ENCODE results near the gene DNAJB6.

The DNAJB6 gene

DNA sequence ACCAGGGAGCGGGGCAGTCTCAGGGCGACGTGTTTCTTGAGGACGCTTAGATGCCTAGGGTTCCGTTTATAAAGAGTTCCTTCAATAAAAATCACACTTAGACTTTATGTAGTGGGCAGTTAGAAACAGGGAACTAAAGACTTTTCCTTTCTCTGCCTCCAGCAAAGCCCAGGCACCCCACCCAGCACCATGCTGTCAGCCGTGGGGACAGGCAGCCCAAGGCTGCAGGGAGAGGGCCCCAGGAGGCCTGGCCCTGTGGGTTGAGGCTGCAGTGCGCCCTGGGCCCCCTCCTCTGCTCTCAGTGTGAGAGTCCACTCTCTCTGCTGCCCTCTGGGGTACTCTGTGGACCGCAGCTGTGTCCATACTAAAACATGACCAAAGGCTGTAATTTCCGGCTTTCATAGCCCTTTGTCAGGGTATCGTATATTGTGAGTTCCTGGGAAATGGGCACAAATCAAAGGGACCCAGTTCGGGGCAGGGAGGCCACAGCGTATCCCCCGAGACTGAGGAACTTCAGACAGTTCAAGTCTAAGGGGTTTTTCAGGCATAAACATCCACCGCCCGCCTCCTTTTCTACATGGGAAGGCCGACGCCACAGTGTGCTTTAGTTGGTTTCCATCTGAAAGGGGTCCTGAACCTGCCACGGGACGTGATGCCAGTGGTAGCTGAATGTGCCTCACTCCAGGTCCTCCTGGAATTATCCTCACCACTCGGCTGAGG is 59.7 kb downstream of the DNAJB6 start:
- no peak for DNase-seq (ENCODE audit: low read depth, low spot score)

DNA sequence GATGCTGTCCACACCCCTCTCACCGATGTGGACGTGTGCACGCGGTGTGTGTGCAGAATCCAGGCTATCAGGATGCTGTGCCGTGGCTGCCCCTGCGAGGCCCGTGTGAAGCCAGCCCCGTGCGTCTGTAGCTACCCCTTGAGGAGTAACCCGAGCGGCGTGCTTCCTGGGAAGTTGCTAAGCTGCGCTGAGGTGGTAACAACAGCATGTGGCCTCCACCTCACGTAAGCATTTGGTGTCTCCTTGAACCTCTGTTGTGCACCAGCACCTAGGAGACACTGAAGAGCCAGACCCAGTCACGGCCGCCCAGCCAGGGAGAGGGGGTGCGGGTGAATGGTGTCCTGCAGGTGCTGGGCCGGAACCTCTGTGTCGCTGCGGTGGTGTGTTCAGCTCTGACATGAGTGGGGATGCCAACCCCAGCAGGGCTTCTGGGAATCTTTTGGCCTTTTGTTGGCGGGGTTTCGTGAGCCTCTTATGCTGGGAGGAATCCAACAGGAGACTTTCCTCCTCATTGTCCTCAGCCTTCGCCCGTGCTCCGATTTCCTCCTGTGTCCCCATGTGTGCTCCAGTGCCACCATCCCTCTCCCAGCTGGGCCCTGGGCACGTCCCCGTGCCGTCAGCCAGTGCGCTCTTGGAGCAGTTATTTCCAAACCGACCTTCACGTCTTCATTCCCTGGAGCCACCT is 60.4 kb downstream of the DNAJB6 start:
- no peak for DNase-seq (ENCODE audit: low read depth, low spot score)

DNA sequence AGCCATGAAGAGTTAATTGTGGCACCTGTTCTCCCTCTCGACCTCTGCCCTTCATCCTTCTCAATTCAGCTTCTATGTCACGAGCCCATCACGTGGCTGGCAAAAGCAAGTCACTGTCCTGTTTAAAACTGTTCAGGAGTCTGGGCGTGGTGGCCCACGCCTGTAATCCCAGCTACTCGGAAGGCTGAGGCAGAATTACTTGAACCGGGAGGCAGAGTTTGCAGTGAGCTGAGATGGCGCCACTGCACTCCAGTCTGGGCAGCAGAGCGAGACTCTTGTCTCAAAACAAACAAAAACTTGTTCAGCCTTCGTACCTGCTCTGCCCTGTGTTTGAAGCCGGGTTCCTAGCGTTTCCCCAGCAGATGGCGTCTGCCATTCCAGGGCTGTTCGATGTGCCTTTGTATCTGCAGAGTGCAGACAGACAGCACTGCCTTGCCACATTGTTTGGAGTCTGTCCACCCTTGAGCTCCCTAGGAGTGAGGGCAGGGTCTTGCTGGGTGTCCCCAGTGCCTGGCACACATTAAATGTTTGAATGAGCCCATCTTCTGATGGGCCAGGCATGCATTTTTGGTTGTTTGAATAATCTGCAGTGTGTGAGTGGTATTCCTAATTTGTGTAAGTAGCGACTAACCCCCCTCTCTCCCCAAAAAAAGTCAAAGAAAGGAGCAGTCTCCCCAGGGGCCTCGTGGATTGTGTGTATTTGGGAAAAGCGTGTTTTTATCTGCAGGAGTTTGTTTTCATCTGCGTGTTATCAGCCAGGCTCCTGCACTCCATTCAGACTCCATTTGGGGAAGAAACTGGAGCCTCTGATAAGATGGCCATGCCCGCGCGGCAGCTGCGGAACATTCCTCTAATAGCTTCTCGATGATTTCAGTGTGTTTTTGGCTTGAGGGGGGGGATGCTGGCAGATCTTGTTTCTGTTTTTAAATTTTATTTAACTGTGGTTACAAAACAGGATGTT is 61.2 kb downstream of the DNAJB6 start:
- no peak for DNase-seq (ENCODE audit: low read depth, low spot score)

DNA sequence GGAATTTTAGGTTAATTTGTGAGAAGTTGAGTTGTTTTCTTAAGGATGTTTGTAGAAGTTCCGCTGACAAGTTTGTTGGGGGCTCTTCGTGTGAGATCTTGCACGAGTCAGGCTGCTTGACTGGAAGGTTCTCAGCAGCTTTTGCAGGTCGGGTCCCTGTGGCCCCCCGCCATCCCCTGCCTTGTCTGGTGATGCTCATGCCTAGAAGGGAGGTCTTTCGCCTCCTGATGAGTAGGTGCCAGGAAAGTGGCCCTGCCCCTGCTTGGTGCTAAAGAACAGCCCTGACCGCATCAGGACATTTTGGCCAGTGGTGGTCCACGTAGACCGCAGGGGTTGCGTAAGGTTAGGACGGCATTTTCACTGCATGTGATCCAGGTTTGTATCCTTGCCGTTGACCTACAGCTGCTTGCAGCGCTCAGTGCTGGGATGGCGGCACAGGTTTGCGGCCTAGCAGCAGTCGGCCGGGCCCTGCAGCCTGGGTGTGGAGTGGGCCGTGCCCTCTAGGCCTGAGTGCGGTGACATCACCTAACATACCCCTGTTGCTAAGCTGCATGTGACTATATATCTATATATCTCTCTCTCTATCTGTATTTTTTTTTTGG is 62.4 kb downstream of the DNAJB6 start:
- no peak for DNase-seq (ENCODE audit: low read depth, low spot score)

DNA sequence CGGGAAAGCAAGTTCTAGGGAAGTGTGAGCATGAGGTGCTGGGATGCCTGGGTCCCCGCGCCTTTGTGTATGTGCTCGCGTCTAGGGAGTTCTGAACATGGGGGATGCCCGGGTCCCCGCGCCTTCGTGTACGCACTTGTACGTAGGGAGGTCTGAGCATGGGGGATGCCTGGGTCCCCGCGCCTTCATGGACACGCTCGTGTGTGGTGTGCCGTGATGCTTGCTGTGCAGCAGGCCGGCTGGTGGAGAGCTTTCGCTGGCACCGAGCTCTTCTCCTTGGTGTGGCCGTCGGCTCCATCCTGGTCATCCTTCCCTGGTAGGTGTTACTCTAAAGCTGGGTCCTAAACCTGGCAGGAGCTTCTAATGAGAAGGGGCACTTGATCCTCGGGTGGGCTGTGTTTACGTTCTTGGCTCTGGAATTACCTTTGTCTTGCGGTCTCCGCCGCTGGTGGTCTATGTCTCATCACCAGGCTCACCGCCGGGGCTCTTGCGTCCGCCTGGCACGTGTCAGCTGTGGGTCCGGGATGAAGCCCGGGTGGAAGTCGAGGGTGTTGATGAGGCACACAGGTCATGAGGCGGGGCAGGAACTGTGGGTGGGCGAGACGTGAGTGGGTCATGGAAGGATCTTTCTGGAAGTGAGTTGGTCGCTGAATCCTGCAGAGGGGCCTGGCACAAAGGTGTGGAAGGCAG is 63.5 kb downstream of the DNAJB6 start:
- DNase-seq (ENCODE audit: low read depth, low spot score): no peak

DNA sequence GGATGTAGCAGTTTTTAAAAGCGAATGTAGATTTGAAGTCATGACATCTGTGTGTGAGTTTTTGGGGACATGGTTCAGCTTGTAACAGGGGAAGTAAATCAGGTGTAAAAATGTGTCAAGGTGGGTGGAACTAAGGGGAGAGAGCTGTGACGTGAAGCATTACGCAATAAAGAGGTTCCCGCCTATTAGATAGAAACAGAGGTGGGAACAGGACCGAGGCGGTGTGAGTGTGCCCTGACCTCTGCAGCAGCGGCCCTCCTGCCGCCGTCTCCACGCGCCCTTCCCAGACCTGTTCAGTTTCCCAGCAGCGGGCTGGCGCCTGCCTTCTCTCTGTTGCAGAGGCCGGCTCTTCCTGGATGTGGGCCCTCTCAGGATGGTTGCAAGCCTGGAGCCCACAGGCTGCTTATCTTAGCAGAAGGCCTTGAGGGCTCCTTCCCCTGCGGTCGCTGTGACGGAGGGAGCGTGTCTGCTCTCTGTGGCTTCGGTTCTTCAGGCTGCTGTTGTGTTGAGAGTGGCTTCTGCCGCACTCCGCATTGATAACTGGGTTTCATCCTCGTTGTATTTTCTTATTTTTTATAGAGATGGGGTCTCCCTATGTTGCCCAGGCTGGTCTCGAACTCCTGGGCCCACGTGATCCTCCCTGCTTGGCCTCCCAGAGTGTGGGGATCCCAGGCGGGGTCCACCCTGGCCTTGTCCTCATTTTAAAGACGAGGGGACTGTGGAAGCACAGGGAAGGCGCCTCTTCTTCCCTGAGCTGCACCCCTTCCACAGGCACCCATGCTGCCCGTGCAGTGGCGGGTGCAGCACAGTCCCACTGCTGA is 65.0 kb downstream of the DNAJB6 start:
- DNase-seq (ENCODE audit: low read depth, low spot score): no peak

DNA sequence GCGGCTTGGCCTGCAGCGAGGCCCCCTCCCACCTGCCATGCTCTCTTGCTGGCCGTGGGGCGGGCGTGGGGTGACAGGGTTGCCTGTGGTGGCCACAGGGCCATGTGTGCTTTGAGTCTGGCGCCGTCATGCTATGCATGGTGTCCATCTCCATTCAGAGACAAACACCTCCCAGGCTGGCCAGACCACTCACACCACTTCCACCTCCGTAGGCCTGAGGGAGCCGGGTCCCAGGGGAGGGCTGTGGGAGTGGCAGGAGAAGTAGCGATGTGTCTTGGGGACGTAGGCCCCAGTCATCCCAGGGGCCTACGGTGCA is 65.5 kb downstream of the DNAJB6 start:
- DNase-seq (ENCODE audit: low read depth, low spot score): no peak

DNA sequence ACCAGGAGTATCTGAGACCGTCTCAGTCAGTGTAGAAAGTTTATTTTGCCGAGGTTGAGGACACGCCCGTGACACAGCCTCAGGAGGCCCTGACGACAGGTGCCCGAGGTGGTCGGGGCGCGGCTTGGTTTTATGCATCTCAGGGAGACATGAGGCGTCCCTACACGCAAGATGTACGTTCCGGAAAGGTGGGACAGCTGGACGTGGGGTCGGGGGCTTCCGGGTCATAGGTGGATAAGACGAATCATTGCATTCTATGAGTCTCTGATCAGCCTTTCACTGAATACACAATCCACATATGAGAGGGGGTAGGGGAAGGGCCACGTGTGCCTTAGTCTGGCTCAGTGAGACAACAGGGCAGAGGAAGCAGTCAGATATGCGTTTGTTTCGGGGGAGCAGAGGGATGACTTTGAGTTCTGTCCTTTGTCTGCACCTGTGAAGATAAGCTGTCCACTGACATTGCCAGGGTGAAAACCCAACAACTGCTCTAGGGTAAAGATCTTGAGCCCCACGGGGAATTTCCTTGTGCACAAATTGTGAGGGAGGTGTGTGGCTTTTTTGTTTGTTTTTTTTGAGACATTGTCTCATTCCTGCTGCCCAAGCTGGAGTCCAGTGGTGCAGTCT is 66.2 kb downstream of the DNAJB6 start:
- DNase-seq (ENCODE audit: low read depth, low spot score): no peak

DNA sequence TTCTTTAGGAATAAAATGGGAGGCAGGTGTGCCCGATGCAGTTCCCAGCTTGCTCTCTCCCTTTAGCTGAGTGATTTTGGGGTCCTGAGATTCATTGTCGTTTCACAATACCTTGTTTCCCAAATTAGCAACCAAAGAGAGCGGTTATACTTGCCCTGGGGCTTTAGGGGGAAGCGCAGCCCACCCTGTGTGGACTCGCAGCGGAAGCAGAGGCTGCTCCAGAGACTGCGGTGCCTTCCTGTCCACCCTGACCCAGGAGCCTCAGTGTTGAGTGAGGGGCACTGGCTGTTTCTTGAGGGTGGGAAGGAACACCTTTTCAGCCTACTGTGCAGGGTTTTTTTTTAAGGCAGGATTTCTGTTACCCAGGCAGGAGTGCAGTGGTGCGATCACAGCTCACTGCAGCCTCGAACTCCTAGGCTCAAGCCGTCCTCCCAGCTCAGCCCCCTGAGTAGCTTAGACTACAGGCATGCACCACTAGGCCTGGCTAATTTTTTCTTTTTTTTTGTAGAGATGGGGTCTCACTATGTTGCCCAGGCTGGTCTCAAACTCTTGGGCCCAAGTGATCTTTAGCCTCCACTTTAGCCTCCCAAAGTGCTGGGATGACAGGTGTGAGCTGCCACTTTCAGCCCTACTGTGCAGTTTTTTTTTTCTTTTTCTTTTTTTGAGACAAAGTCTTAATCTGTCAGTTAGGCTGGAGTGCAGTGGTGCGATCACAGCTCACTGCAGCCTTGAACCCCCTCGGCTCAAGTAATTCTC is 67.0 kb downstream of the DNAJB6 start:
- DNase-seq (ENCODE audit: low read depth, low spot score): no peak

DNA sequence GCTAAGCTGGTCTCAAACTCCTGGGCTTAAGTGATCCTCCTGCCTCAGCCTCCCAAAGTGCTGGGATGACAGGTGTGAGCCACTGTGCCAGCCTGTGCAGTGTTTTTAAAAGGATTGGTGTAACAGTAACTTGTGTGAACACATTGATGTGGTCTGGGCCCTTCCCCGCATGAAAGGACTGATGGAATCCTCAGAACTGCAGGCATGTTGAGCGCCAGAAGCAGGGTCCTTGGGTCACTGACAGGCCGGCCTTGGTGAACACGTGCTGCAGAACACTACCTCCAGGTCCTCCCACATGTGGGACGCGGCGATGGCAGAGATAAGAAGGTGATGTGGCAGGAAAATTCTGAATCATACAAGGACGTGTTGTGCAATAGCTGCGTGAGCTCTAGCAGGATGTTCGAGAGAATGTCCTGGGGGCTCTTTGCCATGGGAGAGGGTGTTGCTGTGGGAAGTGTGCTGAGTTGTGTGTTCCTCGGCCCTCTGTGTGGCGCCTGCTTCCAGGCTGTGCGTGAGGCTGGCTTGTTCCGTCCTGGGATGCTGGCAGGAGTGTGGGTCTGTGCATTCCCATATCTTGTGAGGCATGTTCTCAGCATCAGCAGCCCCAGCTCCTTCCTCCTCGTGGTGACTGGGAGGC is 68.2 kb downstream of the DNAJB6 start:
- DNase-seq (ENCODE audit: low read depth, low spot score): no peak

DNA sequence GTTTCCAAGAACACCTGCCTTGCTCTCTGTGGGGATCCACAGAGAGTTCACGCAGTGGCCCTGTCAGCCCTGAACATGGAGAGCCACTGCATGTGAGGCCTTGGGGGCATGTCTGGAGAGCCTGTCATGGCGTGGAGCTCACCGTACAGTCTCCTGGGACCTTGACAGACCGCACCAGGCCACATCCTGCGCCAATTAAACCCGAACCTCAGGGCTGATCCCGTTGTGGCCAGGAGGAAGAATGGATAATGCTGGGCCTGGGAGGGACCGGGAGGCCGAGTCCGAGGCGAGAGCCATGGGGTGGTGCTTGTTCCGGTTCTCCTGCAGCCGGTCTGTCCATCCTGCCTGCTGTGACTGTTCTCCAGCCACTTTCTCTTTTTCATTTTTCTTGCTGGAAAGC is 68.7 kb downstream of the DNAJB6 start:
- DNase-seq (ENCODE audit: low read depth, low spot score): no peak

DNA sequence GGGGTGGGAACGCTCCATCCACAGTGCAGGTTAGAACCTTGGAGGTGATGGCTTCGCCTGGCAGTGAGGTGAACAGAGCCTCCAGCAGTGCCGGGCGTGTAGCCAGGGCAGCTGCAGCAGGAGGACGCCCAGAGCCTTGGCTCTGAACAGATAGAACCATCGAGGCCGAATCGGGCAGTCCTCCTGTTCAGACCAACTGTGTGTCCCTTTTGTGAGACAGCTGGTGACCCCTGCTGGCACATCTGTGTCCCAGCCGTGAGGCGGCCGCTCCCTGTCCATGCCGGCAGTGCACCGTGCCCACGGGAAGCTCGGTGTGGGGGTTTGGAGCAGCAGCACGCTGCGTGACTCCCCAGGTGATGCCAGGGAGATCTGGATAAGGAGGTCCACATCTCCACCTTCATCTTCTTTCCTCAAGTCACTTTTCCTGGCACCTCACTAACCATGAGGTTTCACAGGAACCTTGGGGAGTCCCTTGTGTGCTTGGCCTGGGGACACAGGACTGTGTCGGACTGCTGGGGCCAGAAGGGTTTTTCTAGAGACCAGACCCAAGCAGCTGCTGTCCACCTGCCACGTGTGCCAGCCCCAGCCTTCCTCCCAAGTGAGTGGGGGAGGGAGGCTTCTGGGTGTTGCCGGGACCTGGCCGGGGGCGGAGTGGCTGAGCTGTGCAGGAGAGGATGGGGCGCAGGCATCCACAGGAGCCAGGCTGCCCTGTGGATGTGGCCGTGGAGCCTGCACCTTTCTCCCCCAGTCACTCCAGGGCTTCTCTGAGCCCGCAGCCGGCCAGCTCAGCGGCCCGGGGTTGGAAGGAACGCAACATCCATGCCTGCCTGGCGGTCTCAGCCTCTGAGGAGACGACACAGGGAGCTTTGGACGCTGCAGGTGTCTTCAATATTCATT is 69.4 kb downstream of the DNAJB6 start:
- DNase-seq (ENCODE audit: low read depth, low spot score): no peak

DNA sequence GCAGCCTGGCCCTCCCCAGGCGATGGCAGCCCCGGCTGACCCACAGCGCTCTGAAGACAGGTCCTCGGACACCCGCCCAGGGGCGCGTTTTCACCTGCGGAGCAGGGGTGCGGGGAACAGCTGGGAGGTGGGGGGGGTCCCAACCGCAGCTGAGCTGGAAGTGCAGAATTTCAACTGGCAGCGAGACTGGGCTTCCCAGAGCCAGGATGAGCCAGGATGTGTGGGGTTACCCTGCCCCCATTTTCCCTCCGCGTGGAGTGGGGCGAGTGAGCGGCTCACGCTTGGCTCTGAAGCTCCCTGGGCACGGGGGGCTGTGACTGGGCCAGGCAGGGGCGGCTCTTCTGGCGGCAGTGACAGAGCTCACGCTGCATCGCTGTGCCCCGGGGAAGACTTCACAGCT is 70.2 kb downstream of the DNAJB6 start:
- no peak for DNase-seq (ENCODE audit: low read depth, low spot score)

DNA sequence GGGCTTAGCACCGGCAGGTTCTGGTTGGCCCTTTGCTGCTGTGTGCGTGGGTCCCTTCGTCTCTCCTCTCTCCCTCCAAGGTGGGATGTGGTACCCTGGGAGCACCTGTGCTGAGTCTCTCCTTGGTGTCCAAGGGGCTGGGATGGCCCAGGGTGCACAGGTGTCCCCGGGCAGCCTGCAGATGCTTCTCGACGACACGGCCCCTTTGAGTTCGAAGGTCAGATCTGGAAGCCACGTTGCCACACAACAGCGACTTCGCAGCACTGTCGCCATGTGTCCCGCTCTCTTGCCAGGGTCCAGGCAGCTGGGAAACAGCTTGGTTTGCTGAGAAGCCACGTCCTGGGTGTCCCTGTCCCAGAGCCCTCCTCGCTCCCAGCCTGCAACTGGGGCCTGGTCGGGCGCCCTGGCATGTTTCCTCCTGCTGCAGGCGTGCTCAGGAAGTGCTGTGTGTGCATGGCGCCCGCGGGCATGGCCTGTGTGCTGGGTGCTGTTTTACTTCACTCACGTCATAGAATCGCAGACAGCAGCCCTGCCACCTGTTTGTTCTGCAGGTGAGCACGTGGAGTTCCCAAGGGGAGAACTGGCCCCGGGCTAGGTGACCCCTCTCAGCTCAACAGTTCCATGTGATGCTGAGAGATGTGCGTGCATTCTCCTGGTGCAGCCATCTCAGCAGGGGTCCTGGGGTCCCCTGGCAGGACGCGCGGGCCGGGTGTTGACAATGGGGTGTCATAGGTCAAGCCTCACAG is 70.9 kb downstream of the DNAJB6 start:
- no peak for DNase-seq (ENCODE audit: low read depth, low spot score)

DNA sequence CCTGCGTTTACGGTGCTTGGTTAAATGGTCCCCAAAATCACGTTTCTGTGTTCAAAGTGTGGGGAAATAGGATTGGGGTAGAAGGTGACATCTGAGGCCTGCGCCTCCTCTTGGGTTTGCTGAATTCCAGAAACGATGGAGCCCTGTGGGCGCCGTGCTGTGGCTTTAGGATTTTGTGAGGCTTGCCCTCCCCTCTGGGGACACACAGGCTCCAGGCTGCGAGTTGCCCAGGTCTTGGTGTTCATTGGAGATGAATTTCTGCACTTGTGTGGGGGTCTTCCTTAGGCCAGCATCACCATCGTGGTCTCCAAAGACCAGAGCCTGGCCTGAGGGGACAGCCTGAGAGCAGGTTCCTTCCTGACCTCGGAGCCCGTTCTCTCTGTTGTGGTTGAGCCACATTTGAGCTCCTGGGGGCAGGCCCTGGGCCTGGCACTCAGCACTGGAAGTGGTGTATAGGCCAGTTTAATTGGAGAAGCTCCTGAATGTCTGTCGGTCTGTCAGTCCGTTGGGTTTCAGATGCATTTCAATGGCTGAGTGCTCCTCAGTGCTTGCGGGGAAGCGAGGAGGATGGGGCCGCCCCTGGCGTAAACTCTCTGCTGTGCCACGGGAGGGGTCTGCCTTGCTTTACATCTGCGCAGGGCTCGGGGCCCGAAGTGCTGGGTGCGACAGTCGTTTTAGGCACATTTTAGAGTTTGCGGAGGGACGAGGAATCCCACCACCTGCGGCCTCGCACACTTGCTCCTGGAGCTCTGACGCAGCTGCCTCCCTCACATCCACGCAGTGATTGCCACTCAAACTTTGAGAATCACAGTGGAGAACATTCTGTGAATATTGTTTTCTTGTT is 71.7 kb downstream of the DNAJB6 start:
- no peak for DNase-seq (ENCODE audit: low read depth, low spot score)

DNA sequence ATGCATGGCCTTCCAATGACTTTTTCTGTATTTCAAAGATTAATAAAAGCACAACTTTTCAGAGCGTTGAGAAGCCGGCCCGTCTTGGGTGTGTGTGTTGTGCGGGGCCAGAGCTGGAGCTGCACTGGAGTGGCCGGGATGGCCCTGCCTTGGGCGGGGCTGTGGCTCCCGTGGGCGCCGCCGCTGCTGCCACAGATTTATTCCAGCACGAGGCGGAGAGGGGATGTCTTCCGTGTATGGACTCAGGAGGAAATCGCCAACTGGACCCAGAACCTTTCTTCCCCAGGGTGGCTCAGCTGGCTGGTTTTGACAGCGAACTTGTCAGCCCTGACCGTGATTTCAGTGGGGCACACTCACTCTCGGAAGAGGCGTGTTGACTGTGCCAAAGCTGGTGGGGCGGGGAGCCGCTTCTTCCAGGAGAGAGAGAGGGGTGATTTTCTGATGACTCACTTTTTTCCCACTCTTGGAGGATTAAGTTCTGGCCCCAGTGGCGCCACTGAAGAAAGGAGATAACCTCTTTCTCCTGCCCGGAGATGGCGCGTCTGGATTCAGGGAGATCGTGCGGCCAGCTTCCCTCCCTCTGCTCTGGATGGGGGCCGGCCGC is 72.4 kb downstream of the DNAJB6 start:
- no peak for DNase-seq (ENCODE audit: low read depth, low spot score)

All from smooth muscle cell of the brain vasculature (primary cell).